ENCODE measurements around the gene VPS26C.
"Not testable (repeated sequence)": the region's sequence is repeated elsewhere in the genome, so short reads cannot be mapped to it uniquely, and the experiment has no call there.

The VPS26C gene

DNA sequence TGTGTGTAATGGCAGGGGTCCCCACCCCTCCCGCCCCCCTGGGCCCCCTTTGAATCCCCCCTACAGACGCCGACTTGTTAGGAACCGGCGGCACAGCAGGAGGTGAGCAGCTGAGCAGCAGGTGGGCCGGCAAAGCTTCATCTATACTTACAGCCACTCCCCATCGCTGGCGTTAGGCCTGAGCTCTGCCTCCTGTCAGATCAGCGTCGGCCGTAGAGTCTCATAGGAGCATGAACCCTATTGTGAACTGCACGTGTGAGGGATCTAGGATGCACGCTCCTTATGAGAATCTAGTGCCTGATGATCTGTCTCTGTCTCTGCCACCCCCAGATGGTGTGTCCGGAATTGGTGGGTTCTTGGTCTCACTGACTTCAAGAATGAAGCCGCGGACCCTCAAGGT is 14.9 kb upstream of the VPS26C start:
- TF ChIP-seq, protein P1, sequence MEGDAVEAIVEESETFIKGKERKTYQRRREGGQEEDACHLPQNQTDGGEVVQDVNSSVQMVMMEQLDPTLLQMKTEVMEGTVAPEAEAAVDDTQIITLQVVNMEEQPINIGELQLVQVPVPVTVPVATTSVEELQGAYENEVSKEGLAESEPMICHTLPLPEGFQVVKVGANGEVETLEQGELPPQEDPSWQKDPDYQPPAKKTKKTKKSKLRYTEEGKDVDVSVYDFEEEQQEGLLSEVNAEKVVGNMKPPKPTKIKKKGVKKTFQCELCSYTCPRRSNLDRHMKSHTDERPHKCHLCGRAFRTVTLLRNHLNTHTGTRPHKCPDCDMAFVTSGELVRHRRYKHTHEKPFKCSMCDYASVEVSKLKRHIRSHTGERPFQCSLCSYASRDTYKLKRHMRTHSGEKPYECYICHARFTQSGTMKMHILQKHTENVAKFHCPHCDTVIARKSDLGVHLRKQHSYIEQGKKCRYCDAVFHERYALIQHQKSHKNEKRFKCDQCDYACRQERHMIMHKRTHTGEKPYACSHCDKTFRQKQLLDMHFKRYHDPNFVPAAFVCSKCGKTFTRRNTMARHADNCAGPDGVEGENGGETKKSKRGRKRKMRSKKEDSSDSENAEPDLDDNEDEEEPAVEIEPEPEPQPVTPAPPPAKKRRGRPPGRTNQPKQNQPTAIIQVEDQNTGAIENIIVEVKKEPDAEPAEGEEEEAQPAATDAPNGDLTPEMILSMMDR (IDR thresholded peaks at IDR 0.05; ENCODE audit: borderline replicate concordance, insufficient read depth, low read depth, low read length): no peak
- no peak overlapping the region for H3K4me3 ChIP-seq (ENCODE audit: low read depth, low read length)

DNA sequence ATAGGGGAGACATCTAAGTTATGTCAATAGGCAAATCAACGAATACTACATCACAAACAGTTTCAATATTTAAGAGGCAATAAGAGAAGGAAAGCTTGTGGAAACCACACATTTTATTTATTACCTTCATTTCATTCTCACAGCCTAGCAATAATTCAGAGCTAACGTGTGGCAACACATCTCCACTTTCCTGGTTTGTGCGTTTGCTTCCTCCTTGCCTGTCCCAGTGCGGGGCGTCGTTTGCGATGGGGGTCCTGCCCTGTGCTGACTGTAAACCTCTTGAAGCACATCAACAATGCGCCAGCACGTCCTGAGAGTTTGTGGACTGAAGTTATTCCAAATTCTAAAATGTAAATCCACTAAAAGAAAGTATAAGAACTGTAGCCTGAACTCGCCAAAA is 14.4 kb upstream of the VPS26C start:
- no peak overlapping the region for H3K4me3 ChIP-seq (ENCODE audit: low read depth, low read length)
- TF ChIP-seq, protein P1 (IDR thresholded peaks at IDR 0.05; ENCODE audit: borderline replicate concordance, insufficient read depth, low read depth, low read length): no peak

DNA sequence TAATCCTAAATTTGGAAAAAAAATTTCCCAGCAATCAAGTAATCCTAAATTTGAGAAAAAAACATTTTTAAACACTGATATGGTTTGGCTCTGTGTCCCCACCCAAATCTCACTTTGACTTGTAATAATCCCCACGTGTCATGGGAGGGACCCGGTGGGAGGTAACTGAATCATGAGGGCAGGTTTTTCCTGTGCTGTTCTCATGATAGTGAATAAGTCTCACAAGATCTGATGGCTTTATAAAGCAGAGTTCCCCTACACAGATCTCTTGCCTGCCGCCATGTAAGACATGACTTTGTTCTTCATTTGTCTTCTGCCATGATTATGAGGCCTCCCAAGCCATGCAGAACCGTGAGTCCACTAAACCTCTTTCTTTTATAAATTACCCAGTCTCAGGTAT is 12.1 kb upstream of the VPS26C start:
- H3K4me3 ChIP-seq (ENCODE audit: low read depth, low read length): not testable (repeated sequence)

DNA sequence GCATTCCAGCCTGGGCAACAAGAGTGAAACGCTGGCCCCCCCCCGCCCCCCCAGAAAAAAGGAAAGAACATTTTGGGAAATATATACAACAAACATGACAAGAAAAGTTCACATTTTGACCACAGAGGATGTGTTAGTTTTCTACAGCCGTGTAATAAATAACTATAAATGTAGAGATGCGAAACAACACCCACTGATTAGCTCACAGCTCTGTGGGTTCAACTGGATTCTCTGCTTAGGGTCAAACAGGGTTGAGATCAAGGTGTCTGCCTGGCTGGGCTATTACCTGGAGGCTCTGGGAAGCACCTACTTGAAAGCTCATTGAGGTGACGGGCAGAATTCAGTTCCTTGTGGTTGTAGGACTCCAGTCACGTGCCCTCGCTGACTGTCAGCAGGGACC is 11.1 kb upstream of the VPS26C start:
- H3K4me3 ChIP-seq (ENCODE audit: low read depth, low read length): no peak overlapping the region
- TF ChIP-seq, protein P1 (IDR thresholded peaks at IDR 0.05; ENCODE audit: borderline replicate concordance, insufficient read depth, low read depth, low read length): no peak

DNA sequence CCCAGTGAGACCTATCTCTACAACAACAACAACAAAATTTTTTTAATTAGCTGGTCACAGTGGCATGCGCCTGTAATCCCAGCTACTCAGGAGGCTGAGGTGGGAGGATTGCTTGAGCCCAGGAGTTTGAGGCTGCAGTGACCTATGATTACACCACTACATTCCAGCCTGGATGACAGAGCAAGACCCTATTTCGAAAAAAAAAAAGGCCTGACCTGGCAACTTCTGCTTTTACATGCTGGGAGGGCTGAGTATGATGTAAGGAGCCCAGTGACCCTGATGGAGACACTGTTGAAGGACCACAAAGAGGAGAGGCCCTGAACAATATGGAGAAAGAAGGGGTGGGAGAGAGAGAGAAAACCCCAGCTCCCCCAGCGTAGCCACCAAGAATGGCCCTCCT is 9.2 kb upstream of the VPS26C start:
- TF ChIP-seq, protein P1 (IDR thresholded peaks at IDR 0.05; ENCODE audit: borderline replicate concordance, insufficient read depth, low read depth, low read length): no peak
- H3K4me3 ChIP-seq (ENCODE audit: low read depth, low read length): no peak overlapping the region

DNA sequence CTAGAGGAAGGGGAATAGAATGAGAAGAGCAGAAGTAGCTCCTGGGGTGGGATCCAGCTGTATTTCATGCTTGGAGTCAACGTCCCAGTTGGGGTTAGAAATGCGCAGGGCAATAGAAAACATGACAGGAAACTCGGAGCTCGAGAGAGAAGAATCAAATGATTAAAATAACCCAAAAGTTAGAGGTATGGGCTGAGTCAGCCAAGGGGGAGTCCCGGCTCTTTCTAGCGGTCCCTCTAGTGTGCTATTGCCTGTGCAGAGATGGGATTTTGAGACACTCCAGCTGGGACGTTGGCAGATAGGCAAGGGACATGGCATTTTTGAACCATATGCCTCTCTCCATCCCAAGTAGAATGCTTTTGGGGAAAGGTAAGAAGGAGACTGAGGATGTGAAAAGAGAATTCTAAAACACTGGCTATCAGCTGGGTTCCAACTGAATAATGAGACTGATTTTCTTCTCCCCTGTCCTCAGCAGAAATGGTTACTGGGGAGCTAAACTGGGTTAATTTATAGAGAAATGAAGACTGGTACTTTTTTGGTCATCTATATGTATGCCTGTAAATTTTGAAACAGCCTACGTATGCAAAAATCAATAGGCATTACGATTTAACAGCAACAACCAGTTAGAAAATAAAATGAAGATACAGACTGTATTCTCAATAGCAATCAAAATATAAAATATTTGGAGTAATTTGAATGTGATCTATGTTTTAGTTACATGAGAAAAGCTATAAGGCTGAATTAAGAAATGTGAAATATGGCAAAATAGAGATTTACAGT is 7.0 kb upstream of the VPS26C start:
- H3K4me3 ChIP-seq (ENCODE audit: low read depth, low read length): no peak overlapping the region
- TF ChIP-seq, protein P1 (IDR thresholded peaks at IDR 0.05; ENCODE audit: borderline replicate concordance, insufficient read depth, low read depth, low read length): no peak

DNA sequence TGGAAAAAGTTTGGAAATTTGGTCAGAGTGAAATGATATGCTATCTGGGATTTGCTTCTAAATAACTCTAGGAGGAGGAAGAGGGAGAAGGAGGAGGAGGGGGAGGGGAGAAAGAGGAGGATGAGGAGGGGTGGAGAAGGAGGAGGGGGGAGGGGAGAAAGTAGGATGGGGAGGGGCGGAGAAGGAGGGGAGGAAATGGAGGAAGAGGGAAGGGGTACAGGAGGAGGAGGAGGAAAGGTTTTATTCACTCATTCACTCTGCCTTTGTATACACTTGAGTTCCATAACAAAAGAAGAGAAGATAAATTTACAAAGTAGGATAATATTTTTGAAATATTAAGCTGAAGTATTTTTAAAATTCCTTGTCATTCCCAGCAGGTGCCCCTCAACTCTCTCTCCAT is 6.3 kb upstream of the VPS26C start:
- no peak overlapping the region for H3K4me3 ChIP-seq (ENCODE audit: low read depth, low read length)
- TF ChIP-seq, protein P1 (IDR thresholded peaks at IDR 0.05; ENCODE audit: borderline replicate concordance, insufficient read depth, low read depth, low read length): no peak
